IPS DF 6.9 (cell line): Measurements from ENCODE around the gene C1orf21.

ENCODE experiments used
- DNase-seq: peaks from one replicate; pipeline ENCODE4 v3.0.0-alpha.2; 2013; ENCODE audit warnings: low read depth, low spot score
- H3K27ac ChIP-seq: one replicate; pipeline ENCODE4 v1.5.1; 2013; ENCODE audit warnings: low read length, control low read depth
- H3K27me3 ChIP-seq: 2 replicates; pipeline ENCODE4 v1.6.1; 2013; ENCODE audit warnings: mild to moderate bottlenecking, low read length; ENCODE audit not compliant: control insufficient read depth, insufficient read depth
- H3K36me3 ChIP-seq: 2 replicates; pipeline ENCODE4 v1.6.1; 2013; ENCODE audit warnings: low read length; ENCODE audit not compliant: control insufficient read depth, insufficient read depth
- H3K4me1 ChIP-seq: 2 replicates; pipeline ENCODE4 v1.6.1; 2013; ENCODE audit warnings: low read length; ENCODE audit not compliant: control insufficient read depth, insufficient read depth
- H3K4me3 ChIP-seq: 2 replicates; pipeline ENCODE4 v1.5.1; 2013; ENCODE audit warnings: mild to moderate bottlenecking, low read length
- H3K9me3 ChIP-seq: 2 replicates; pipeline ENCODE4 v1.6.1; 2013; ENCODE audit warnings: low read length, inconsistent platforms; ENCODE audit not compliant: control insufficient read depth, insufficient read depth
- WGBS: extraction: QIAGEN DNeasy Blood & Tissue Kit; methylation state at CpG from one replicate; pipeline ENCODE4 v1.1.7; 2013; ENCODE audit warnings: mixed read lengths, missing lambda C conversion rate; ENCODE audit not compliant: insufficient read length, insufficient coverage; 5-methylcytosine and 5-hydroxymethylcytosine counted together

Gene C1orf21

DNA sequence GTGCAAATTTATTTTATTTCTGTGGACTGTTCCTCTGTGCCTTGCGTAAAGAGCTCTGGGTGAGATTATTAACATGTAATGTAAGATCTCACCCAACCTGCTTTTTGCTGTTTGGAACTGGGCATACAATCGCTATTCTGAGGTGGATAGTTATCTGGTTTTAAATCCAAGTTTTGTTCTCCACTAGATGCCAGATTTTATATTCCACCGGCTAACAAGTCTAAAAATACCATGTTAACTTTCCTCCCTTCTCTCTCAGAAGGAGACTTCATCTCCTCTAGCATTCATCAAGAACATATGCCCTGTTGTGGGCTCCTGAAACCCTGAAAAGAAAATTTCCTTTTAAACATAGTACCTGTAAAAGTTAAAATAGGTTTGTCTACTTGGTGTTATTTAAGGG is 56.4 kb downstream of the C1orf21 start:
- no CpG with 5 or more reads among the region's 3 CpGs for WGBS
- H3K4me1 ChIP-seq, result no peaks in the 10 kb centered on the region
- H3K27ac ChIP-seq, result no peak overlapping the region
- no peaks in the 10 kb centered on the region for H3K9me3 ChIP-seq
- H3K36me3 ChIP-seq, result no peaks in the 10 kb centered on the region
- no peak for DNase-seq
- no peak overlapping the region for H3K4me3 ChIP-seq
- no peaks in the 10 kb centered on the region for H3K27me3 ChIP-seq

DNA sequence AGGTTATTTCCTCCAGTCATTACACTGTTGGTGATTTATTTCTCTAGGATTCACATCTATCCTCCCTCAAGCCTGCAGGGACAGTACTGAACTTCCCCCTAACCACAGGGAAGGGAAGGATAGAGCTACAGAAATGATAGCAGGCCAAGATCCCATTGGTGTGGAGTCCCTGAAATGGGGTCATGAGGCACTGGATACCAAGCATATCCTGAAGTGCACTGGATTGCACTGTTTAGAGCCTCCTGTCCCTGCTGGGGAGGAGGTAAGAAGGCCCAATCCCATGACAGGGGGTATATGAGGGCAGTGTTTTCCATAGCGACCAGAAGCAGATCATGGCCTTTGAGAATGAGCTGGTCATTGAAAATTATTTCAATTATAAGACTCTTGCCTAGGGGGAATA is 56.8 kb downstream of the C1orf21 start:
- Histone ChIP-seq H3K9me3 (no peaks in the 10 kb centered on the region), H3K27ac (no peak overlapping the region), H3K27me3 (no peaks in the 10 kb centered on the region), H3K36me3 (no peaks in the 10 kb centered on the region), H3K4me1 (no peaks in the 10 kb centered on the region), H3K4me3 (no peak overlapping the region)
- no peak for DNase-seq
- no CpG with 5 or more reads among the region's 1 CpG for WGBS

DNA sequence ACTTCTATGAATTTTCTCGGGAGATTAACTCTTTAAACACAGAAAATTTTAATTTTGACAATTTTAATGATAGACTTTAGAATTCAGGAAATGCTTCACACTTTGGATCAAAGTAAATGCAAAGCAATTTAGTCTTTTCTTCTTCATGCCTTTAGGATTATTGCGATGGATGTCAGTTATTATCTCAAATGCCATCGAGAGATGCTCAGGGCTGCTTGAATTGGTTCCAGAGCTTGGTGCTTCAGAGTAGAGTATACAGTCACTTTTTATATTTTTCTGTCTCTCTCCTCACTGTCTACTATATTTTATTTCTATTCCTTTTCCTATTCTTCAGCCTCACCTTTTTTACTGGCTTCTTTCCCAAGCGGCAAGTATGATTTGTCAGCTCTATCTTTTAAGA is 59.2 kb downstream of the C1orf21 start:
- Histone ChIP-seq H3K27me3 (no peaks in the 10 kb centered on the region), H3K36me3 (no peaks in the 10 kb centered on the region), H3K27ac (no peak overlapping the region), H3K4me1 (no peaks in the 10 kb centered on the region), H3K9me3 (no peaks in the 10 kb centered on the region), H3K4me3 (no peak overlapping the region)
- no CpG with 5 or more reads among the region's 4 CpGs for WGBS
- DNase-seq, result no peak

DNA sequence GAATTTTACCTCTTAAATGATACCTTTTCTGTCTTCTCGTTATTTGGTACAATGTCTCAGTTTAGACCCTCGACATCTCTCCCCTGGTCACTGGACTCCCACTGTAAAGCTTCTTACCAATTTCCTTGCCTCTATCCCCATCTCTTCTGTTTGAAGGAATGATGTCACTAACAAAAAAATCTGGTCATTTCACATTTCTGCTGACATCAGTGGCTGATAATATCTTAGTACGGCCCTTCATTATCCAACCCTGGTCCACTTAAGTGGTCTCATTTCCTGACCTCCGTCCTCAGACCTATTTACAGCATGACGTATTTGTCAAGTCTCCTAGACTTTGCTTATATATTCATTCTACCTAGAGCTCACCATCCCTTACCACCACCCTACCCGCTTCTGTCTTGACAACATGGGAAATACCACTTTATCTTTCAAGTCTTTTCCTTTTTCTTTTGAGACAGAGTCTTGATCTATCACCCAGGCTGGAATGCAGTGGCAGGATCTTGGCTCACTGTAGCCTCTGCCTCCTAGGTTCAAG is 60.9 kb downstream of the C1orf21 start:
- Histone ChIP-seq H3K27me3 (no peaks in the 10 kb centered on the region), H3K9me3 (no peaks in the 10 kb centered on the region), H3K36me3 (no peaks in the 10 kb centered on the region), H3K4me1 (no peaks in the 10 kb centered on the region), H3K4me3 (no peak overlapping the region), H3K27ac (no peak overlapping the region)
- no peak for DNase-seq
- WGBS, result 100% methylated on average over 1 of the region's 6 CpGs

DNA sequence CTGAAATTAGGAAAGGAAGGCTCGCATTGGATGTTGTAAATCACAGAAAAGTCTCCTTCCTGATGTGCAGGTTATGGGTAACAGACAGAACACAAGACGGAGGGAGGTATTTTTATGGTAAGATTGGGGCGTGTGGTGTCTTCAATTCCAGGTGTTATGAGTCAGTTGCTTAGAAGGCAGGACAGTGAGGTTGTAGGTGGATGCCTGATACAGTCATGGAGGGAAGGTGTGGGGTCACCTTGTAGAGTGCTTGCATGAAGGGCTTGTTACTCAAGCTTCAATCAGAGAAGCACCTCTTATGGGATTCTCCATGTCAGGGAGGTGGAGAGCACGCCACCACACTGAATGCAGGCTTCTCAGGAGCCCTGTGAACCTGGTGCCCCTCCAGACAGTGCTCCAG is 63.1 kb downstream of the C1orf21 start:
- 100% methylated on average over 1 of the region's 4 CpGs for WGBS
- Histone ChIP-seq H3K36me3 (no peaks in the 10 kb centered on the region), H3K27me3 (no peaks in the 10 kb centered on the region), H3K4me3 (no peak overlapping the region), H3K4me1 (no peaks in the 10 kb centered on the region; the same call in 1 of the 2 replicates), H3K27ac (no peak overlapping the region), H3K9me3 (no peaks in the 10 kb centered on the region)
- no peak for DNase-seq

DNA sequence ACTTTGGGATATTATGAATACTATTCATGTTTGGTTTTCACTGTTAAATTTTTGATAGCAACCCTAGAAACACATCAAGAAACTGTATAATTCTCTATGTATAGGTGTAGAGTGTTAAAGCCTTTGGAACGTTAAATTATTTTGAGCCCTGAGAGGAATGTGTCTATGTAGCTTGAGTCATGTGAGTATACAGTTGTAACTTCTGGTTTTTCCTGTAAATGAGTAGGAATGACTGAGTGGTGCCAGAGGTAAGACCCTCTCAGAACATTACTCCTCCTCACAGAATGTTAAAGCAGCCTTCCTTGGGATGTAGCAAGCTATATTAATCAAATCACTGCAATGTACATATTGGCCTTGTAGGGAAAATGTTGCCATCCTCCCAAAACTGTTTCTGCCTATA is 69.0 kb downstream of the C1orf21 start:
- no peak overlapping the region for H3K4me3 ChIP-seq
- no CpG with 5 or more reads among the region's 1 CpG for WGBS
- H3K27me3 ChIP-seq, result no peaks in the 10 kb centered on the region
- no peak overlapping the region for H3K27ac ChIP-seq
- peaks cover 2% of the 10 kb centered on the region; the same call in 1 of the 2 replicates for H3K4me1 ChIP-seq
- no peak for DNase-seq
- no peaks in the 10 kb centered on the region for H3K36me3 ChIP-seq
- no peaks in the 10 kb centered on the region for H3K9me3 ChIP-seq

DNA sequence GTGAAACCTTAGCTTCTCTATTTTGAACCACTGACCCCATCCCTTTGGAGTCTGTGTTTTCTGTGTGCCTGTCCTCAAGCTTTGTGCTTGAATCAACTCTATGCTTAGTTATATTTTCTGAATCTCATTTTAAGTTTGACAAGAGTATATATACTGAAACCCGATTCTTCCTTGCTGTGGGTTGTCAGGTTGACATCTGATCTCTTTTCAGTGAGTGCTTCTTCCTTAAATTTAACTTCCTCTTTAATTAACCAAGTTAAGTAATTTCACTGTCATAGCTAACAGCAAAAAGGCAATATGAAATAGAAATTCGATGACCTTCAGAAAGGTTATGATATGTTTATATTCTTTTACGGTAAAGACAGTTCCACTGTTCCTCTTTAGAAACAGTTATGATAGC is 69.4 kb downstream of the C1orf21 start:
- DNase-seq, result no peak
- WGBS, result no CpG with 5 or more reads among the region's 3 CpGs
- no peak overlapping the region for H3K27ac ChIP-seq

DNA sequence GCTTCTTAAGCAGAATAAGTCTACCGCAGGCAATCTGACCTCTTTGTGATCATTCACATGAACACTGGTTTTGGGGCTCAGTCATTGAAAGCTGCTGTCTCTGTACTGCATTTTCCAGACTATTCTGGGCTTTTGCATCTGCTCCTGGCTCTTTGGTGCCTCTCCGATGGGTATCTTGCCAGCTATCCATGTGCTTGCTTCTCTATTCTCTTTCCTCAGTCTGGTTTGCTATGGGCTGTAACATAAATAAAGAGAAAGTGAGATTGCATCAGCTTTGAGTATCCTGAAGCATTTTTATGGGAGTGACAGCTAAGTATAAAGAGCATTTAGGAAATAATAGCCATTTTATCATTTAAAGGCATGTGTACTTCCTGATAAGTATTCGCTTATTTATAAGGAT is 70.7 kb downstream of the C1orf21 start:
- DNase-seq, result no peak
- no peaks in the 10 kb centered on the region for H3K27me3 ChIP-seq
- H3K4me1 ChIP-seq, result peaks cover 2% of the 10 kb centered on the region; the same call in 1 of the 2 replicates
- WGBS, result no CpG with 5 or more reads among the region's 3 CpGs
- H3K36me3 ChIP-seq, result no peaks in the 10 kb centered on the region
- no peak overlapping the region for H3K4me3 ChIP-seq
- no peak overlapping the region for H3K27ac ChIP-seq
- no peaks in the 10 kb centered on the region for H3K9me3 ChIP-seq

More for the DNA sequence above, 69.4 kb downstream of the C1orf21 start:
- no peaks in the 10 kb centered on the region for H3K36me3 ChIP-seq
- no peaks in the 10 kb centered on the region for H3K27me3 ChIP-seq
- H3K4me1 ChIP-seq, result peaks cover 2% of the 10 kb centered on the region; the same call in 1 of the 2 replicates
- H3K4me3 ChIP-seq, result no peak overlapping the region
- H3K9me3 ChIP-seq, result no peaks in the 10 kb centered on the region

DNA sequence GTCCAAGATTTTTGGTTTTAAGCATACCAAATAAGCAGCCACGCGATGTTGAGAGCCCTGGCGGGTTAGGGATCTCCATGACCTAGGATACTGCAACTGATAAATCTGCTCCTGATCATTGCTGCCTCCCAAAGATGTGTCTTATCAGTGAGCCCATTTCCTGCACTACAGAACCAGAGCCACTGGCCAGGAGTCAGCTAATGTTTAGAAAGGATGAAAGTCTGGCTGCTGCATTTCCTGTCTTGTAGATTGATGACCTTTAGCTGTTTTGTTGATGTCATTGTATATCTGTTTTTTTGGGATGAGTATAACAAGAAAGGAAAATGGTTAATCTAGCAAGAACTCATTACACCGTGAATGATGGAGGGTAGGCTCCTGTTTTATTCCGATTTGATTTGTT is 74.5 kb downstream of the C1orf21 start:
- Histone ChIP-seq H3K9me3 (no peaks in the 10 kb centered on the region), H3K4me1 (0 out of 2 replicates have a peak, but pooled peaks cover 2% of the 10 kb centered on the region), H3K4me3 (no peak overlapping the region), H3K27me3 (no peaks in the 10 kb centered on the region), H3K36me3 (no peaks in the 10 kb centered on the region), H3K27ac (no peak overlapping the region)
- DNase-seq, result no peak
- no CpG with 5 or more reads among the region's 5 CpGs for WGBS

DNA sequence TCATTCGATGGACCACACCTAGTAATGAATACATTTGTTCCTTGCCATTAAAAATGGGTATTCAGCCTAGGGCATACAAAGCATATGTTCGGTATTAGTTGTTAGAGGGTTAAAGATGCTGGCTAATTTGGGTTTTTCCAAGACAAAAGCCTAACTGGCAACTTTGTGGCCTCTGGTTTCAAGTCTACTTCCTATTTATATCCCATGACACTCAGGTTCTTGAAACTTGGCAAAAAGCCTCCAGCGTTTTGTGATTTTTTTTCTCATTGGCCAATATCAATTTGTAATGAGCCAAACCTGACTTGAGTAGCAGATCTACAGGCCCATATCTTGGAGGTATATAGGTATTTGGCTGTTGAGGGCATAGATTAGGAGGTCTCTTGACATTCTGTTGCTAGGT is 75.3 kb downstream of the C1orf21 start:
- no peaks in the 10 kb centered on the region for H3K27me3 ChIP-seq
- no peak for DNase-seq
- no peak overlapping the region for H3K4me3 ChIP-seq
- no CpG with 5 or more reads among the region's 3 CpGs for WGBS
- H3K9me3 ChIP-seq, result no peaks in the 10 kb centered on the region
- no peaks in the 10 kb centered on the region for H3K36me3 ChIP-seq
- no peak overlapping the region for H3K27ac ChIP-seq
- H3K4me1 ChIP-seq, result peaks cover 2% of the 10 kb centered on the region; the same call in 1 of the 2 replicates

DNA sequence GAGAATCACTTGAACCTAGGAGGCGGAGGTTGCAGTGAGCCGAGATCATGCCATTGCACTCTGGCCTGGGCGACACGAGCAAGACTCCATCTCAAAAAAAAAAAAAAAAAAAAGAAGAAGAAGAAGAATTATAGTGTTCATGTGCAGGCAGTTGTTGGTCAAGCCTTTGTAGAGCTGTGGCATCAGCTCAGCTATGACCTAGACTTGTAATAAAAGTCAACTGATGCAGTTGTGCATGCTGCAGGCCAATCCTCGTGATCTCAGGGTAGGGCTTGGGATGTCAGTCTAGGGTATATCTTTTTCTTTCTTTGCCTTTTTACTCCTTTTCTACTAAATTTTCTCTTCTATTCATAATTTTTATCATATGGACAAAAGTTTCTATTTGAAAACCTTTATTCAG is 76.2 kb downstream of the C1orf21 start:
- WGBS, result no CpG with 5 or more reads among the region's 5 CpGs
- H3K27ac ChIP-seq, result no peak overlapping the region
- no peaks in the 10 kb centered on the region for H3K27me3 ChIP-seq
- peaks cover 2% of the 10 kb centered on the region; the same call in 1 of the 2 replicates for H3K4me1 ChIP-seq
- DNase-seq, result no peak
- no peaks in the 10 kb centered on the region for H3K9me3 ChIP-seq
- no peaks in the 10 kb centered on the region for H3K36me3 ChIP-seq
- H3K4me3 ChIP-seq, result no peak overlapping the region
